Fibroblast of the aortic adventitia (primary cell): Measurements from ENCODE around the gene MAPK9. TPM values are rescaled to one million over a fixed set of nuclear protein-coding genes. Genes with fewer than 3 reads are reported as not detected.

ENCODE experiments used
- DNase-seq: peaks from one replicate; pipeline ENCODE4 v3.0.0-alpha.2; 2010; ENCODE audit warnings: low read depth
- H3K4me3 ChIP-seq: 2 replicates; pipeline ENCODE4 v1.5.1; 2011; ENCODE audit warnings: low read depth, mild to moderate bottlenecking, control low read depth, low read length, moderate library complexity
- total RNA-seq: library from RNA; depleted of rRNA; stranded (reverse); fragments of >200 nt; gene quantifications from 2 replicates; pipeline ENCODE4 v1.2.3, GENCODE V29; 2012; ENCODE audit warnings: low replicate concordance
- TF ChIP-seq, protein P1 (sequence below): IDR thresholded peaks from 2 replicates; pipeline ENCODE4 v1.5.1; 2011; ENCODE audit warnings: mild to moderate bottlenecking, low read length, control low read depth, inconsistent platforms; ENCODE audit not compliant: insufficient read depth

The MAPK9 gene
- total RNA-seq, 1 donor: 33.4 TPM

DNA sequence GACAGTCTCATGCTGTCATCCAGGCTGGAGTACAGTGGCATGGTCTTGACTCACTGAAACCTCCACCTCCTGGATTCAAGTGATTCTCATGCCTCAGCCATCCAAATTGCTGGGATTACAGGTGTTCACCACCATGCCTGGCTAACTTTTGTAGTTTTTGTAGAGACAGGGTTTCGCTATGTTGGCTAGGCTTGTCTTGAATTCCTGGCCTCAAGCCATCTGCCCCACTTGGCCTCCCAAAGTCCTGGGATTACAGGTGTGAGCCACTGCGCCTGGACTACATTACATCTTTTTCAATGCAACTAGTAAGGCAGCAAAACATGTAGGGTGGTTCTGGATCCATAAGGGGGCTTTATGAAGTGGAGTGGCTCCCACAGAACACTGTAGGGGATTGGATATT, 53.3 kb downstream of the MAPK9 start:
- no peak for DNase-seq
- H3K4me3 ChIP-seq: no peak overlapping the region
- TF ChIP-seq, protein P1, sequence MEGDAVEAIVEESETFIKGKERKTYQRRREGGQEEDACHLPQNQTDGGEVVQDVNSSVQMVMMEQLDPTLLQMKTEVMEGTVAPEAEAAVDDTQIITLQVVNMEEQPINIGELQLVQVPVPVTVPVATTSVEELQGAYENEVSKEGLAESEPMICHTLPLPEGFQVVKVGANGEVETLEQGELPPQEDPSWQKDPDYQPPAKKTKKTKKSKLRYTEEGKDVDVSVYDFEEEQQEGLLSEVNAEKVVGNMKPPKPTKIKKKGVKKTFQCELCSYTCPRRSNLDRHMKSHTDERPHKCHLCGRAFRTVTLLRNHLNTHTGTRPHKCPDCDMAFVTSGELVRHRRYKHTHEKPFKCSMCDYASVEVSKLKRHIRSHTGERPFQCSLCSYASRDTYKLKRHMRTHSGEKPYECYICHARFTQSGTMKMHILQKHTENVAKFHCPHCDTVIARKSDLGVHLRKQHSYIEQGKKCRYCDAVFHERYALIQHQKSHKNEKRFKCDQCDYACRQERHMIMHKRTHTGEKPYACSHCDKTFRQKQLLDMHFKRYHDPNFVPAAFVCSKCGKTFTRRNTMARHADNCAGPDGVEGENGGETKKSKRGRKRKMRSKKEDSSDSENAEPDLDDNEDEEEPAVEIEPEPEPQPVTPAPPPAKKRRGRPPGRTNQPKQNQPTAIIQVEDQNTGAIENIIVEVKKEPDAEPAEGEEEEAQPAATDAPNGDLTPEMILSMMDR: no peak

DNA sequence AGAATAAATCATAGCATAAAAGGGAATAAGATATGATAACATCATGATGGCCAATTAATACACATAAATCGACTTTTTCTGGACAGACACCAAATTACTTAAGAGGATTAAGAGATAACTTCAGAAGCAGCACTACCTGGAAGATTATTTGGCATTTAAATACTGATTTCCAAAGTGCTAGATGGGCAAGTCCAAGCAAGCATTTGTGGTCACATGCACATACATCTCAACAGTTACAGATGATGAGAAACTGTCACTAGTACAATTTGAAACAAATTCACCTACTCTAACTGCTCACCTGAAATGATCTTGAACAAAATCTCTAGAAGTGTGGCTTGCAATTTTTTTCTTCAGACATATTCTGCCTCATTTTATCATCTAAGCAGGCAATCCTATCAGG, 56.0 kb downstream of the MAPK9 start:
- TF ChIP-seq, protein P1: no peak
- no peak for DNase-seq
- no peak overlapping the region for H3K4me3 ChIP-seq

DNA sequence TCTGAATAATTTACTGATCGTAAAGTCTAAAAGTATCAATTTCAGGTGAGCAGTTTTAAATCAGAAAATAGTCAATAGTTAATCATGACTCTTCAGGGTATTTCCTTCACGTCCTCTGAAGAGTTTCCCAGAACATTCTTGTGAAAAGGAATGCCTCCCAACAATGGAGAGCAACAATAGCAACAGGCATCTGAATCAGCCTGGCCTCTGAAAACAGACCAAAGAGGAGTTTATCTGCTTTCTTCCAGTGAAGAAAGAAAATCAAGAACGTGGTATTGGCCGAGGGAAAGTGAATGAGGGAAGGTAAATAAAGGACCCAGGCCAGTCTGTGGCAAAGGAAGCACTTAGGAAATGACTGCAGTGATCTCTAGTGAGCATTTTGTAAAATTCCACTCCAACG, 56.8 kb downstream of the MAPK9 start:
- no peak overlapping the region for H3K4me3 ChIP-seq
- no peak for DNase-seq
- TF ChIP-seq, protein P1: no peak

DNA sequence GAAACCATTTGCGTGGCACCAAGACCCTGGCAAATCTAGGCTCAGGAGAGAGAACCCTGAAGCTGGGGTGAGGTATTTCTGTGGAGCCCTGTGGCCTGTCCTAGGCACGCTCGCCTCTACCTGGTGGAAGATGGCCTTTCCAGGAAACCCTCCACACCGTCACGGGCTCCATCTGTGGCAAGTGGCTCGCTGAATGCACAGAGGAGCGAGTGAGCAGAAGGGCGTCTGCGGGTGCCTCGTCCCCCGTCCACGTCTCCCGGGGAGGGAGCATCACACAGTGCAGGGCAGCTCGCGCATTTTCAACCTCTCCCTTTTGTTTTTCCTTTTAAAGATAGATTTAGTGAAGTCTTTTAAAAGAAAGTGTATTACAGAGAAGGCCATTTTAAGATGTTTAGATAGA, 57.6 kb downstream of the MAPK9 start:
- no peak overlapping the region for H3K4me3 ChIP-seq
- TF ChIP-seq, protein P1: no peak
- no peak for DNase-seq

DNA sequence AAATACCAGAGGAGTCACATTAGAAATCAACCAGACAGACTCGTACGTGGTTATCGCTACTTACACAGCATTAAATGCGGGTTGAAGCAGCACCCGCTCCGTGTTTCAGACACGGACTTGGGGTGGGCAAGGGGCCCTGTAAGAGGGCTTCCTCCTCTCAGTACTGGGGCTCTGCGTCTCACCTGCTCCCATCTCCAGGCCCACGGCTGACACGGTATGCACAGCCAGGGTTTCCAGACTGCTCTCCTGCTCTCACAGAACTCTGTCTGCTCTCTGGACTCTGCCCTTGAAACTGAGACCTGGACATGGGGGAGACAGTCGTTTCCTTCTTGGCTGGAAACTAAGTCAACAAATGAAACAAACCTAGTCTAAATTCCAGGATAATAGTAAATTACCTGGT, 58.2 kb downstream of the MAPK9 start:
- no peak for DNase-seq
- TF ChIP-seq, protein P1: no peak
- H3K4me3 ChIP-seq: no peak overlapping the region

DNA sequence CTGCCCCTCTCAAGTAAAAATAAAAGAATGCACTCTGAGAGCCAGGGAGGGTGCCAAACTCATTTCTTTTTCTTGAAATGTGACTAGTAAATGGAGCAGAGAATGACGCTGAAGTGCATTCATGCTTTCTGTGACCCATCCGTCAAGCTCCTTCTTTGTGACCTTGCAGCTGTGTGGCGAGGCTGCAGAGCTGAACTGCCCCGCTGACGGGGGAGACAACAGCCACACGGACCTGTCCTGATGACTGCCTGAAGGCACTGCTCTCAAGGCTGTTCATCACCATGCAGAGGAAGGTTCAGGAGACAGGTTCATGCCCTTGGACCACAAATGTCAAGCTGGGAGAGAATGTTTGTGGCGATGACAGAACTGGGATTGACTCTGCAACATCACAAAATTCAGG, 61.9 kb downstream of the MAPK9 start:
- TF ChIP-seq, protein P1: no peak
- DNase-seq: no peak
- H3K4me3 ChIP-seq: no peak overlapping the region

DNA sequence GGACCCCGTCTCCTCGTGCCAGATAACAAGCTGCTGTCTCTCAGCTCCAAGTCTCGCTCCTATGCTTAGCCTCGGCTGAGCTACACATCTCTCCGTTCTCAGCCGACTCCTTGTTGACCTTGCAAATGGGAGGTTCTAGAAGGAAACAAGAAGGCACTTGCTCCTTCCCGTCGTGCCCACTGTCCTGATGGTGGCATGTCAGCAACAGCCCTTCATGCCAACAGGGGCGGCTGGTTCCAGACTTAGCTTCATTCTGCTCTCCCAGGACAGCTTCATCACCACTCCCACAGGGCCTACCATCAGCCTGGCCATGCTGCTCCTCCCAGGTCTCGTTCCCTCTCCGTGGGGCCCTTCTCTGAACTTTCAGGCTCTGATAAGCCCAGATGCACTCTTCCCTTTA, 69.8 kb downstream of the MAPK9 start:
- no peak overlapping the region for H3K4me3 ChIP-seq
- no peak for DNase-seq
- TF ChIP-seq, protein P1: no peak
